Fibroblast of skin of abdomen (primary cell): ENCODE data around the gene KHK.
"Not testable (repeated sequence)": the region's sequence is repeated elsewhere in the genome, so short reads cannot be mapped to it uniquely, and the experiment has no call there.

Experiments
- DNase-seq: peaks from one replicate; pipeline ENCODE4 v3.0.0-alpha.2; 2013

Gene KHK

DNA sequence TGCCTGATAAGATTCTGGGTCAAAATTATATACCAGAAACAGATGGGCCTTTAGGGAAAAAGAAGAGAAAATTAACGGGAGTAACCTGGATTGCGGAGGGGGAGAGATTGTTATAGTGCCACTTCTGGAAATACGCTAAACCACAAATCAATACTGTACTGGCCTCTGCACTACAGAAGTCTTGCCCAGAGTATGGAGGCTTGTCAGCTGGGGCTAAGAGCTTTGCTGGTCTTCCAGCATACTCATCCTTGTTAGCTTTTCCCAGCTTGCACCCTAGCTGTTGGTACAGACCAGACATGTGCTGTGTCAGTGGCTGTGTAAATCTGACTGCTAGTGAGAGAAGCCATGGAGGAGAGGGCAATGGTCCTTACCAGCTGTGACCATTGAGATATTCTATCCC lies 26.2 kb upstream of the KHK start:
- no peak for DNase-seq

DNA sequence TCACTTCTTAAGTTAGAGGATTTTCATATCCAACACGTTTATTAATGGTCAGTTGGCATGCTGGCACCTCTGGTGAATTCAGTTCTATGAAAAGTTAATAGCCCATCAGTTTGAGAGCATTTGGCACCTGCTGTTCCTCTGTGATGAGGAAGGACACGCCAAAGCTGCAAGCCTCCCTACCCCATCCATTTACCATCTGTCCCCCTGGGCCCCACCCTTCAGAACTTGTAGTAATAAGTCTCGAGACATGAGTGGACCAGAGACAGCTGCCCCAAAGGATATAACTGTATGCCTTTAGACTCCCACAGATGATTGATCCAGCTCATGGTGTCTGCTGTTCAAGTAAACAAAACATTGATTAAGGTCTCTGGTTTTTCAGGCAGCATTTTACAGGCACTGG lies 21.4 kb upstream of the KHK start:
- no peak for DNase-seq

DNA sequence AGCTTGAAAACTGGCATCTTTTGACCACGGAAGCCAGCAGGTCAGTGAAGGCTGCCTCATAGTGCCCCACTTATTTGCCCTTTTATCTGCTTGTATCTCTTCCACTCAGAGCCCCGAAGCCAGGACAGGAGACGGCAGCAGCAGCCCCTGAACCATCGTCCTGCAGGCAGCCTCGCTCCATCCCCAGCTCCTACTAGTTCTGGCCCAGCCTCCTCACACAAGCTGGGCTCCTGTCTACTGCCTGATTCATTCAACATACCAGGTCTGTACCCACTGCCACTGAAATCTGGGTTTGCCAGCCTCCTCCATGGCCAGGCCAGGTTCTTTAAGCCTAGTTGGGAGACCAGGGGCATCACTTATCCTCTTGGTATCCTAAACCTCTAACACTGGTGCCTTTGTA lies 19.2 kb upstream of the KHK start:
- DNase-seq: no peak

DNA sequence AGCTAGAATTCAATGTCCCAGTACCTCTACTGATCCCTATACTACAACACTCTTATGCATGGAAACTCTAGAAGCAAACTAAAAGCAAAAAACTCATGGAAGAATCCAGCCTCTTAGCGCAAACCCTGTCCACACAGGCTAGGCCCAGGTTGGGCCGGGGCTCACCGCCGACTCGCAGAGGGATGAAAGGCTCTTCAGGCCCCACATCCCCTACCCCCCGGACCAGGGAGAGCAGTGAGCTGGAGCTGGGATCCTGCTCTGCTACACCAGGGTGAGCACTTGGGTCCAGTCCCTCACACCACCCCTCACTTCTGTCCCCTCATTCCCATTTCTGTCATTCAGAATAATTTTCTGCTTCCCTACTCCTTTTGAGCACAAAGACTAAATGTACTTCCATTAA lies 17.1 kb upstream of the KHK start:
- no peak for DNase-seq

DNA sequence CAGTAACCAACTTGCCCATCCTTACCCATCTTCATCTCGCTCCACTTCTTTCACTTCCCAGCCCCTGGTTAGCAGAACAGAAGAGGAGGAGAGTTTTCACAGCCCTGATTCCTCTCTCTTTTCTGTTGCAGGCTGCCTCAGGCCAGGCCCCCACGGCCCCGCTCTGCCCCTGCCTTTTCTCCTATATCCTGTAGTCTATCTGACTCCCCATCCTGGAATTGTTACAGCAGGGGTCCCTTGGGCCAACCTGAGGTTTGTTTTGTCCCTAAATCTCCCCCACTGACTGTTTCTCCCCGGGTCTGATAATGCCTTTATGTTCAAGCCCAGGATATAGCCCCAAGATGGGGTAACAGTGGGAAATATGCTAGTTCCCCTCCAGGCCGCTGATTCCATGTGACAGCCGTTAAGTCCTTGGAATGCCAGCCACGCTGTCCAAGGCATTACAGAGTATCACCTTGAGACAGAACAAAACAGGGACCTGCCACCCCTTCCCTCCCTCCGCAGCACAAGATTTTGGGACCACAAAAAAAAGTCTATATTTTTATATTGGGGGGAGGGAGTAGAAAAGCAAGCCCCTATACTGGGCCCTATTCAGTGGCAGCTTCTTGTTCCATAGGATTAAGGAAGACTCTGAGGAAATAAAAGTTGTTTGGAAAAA lies 16.5 kb upstream of the KHK start:
- DNase-seq: no peak

DNA sequence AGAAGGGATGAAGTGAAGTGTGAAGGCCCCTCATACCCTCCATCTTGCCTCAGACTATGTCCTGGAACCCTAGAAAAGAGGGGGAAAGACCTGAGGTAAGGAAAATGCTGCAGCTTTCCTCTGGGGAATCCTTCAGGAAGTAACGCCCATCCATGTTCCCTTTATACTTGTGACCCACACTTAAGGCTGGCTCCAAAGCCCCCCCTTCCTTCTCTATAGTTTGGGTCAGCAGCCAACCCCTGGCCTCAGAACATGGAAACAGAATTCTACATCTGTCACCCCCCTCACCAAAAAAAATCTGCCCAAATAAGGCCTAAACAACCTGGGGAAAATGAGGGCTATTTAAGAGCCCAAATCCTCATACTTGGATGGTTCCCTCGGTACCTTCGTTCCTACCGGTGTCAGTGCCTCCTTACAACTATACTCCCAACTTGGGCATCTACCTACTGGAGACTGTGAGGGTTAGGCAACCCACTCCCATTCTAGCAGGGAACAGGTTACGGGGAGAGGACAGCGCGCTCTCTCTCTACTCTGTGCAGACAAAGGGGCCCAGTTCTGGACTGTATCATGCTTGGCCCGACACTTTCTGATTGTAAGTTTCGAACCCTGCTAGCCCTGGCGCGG lies 15.8 kb upstream of the KHK start:
- DNase-seq: no peak

DNA sequence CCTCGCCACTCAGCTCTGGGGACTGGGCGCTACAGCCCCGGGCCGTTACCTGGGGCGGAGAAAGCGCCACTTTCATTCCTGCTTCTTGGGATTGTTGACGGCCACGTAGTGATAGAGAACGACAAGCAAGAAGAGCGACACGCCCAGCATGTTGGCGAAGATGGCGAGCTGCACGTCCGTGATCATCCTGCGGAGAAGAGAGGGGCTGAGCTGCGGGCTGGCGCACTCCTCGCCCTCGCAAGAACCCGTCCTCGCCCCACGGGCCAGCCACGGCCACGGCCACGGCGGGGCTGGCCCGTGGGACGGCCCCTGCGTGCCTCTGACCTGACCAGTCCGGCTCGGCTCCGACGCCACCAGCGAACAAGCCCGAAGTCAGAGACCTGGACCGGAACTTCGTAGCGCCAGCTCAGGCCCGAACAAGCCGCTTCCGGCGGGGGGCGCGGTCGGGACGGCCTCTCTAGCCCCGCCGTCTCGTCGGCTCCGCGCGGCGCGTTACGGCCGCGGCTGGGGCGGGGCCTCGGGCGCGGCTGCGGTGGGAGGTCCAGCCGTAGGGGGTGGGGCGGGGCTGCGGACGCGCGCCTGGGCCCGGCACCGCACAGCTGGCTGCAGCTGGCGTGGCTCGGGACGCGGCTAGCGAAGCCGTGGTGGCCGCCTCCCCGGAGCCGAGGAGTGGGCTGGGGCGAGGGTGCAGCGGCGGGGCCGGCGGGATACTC lies 15.1 kb upstream of the KHK start, which contains the start of gene OST4:
Gene OST4 (minus strand): TSS at position 378 of the 713 bp plus-strand sequence.
- DNase-seq: peak; percentile 95

DNA sequence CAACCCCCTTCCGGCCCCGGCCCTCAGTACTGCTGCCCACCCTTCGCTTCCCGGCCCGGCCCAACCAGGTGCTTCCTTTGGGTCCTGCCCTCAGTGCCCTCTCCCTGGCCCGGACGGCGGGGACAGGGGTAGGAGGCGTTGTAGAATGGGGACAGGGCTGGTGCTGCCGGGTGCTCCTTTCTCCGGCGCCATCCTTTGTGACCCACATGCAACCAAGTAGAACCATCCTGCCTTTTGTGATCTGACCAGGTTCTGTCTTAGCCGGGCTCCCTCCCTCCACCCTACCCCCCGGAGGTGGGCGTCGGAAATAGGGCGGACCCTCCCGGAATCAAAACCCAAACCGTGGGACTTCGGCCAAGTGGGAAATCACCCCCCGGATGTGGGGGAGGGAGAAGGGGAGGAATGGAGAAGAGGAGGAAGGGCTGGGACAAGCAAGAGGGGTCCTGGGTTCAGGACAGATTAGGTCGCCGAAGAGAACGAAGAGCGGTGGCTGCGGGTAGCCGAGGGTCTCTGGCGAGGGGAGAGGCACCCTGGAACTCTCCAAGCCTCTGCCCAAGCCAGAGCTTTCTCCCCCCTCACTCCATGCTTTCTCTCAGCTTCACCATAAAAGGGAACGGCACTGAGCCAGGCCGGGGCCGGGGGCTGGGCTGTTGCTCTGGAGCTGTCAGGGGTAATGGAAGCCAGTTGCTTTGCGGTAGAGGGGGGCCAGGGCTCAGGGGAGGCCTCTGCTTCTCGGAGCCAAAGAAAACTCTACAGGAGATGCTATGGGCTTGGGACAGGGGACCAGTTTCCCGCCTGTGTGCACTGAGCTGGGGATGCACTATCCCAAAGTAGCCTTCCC lies 14.4 kb upstream of the KHK start:
- DNase-seq: peak; percentile 95

DNA sequence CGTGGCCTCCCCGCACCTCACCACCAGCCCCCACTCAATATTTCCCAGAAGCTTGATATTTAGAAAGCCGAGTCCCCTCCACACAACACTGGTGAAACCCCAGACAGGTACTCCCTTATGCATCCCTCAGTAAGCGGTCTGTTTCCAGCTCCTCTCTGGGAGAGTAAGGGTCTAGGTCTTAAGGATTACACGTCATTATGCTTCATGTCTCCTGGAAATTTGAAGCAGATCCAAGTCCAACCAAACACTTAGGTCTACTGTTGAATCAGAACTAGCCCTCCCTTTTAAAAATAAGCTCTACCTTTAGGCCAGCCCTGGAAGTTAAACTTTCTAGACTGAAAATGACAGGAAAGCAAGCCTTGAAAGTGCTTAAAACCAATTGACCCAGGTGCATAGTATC lies 13.7 kb upstream of the KHK start:
- DNase-seq: peak; percentile 77

DNA sequence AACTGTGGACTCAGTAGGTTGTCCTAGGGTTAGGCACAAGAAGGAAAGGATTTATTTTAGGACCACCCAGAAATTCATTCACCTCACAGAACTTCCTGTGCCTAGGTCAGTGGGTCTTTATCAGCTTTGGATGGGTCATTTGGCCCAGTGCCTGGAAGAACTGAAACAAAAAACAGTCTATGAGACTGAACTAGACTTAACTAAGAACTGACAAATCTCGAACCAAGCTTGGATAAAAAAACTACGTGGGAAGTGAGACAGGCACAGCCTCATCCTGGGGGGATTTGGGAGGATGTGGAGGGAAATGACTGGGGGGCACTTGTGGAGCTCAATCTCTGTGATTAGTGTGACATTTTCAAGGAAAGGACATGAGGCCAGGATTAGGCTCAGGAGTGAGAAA lies 12.8 kb upstream of the KHK start:
- DNase-seq: no peak

DNA sequence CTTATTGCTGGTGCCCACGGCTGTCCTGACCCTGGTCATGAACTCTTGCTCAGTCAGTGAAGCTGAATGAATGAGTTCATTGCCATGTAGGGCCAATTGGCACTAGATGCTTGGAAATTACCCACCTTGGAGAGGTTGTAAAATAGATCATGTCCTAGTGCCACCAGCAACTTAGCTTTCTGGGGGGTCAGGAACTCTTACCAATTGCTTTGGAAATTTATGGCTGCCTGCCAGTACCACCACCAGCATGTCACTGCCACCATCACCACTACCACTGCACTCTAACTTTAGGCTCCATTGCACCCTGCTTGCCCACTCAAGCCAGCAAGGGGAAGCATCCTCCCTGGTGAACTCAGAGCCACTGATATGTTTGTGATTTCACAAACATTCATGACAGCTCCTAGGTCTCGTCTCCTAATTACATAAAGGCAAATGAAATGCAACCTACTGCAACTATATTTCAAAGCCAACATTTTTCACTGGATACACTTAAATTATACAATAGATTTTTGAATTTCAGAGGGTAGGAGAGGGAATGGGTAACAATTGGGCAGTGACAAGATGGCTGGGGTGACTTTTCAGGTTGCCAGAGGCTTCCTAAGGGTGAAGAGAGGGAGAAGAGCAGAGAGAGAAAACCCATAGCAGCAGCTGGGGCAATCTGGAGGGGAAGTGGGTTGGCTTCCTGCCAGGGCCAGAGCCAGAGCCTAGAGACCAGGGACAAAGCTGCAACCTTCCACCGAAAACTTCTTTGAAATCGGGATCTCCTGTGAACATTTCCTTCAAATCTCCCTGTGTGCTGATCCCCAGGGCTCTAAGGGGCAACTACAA lies 11.6 kb upstream of the KHK start:
- peak; percentile 44 for DNase-seq

DNA sequence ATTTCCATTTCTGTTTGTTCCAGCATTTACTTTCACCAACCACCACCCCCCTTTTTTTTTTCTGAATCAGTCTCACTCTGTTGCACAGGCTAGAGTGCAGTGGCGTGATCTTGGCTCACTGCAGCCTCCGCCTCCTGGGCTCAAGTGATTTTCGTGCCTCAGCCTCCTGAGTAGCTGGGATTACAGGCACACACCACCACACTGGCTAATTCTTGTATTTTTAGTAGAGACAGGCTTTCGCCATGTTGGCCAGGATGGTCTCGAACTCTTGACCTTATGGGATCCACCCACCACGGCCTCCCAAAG lies 11.1 kb upstream of the KHK start:
- DNase-seq: not testable (repeated sequence)

DNA sequence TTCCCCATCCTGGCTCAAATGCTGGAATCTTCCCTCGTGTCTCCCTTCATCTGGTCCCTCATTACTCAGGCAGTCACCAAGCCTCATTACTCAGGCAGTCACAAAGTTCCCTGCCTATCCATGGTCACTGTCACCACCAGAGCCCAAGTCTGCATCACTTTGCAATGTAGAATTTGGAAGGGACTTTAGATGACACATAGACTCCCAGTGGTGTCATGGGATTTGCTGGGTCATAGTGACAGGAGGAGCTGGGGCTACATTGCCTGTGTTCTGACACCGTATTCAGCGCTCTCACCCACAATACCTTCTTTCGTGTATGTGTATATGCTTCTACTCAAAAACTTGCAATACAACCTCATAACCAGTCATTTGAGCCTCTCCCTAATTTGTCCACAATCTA lies 10.2 kb upstream of the KHK start:
- DNase-seq: no peak

DNA sequence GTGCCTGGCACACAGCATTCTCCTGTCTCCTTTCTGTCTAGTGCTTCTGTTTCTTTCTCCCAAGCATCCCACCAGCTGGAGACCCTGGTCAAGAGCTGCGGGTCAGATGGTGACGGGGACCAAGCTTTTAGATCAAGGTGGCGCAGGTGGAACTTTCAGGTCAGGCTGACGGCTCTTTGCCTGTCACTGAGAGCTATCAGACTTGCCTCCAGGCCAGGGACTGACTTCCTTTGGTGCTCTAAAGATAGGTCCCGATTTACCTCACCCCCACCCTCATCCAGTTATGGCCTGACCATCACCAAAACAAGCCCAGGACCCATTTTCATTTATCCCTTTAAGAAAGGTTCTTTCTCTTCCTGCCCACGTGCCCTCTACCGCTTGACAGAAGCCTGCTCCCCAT lies 9.3 kb upstream of the KHK start:
- DNase-seq: no peak

DNA sequence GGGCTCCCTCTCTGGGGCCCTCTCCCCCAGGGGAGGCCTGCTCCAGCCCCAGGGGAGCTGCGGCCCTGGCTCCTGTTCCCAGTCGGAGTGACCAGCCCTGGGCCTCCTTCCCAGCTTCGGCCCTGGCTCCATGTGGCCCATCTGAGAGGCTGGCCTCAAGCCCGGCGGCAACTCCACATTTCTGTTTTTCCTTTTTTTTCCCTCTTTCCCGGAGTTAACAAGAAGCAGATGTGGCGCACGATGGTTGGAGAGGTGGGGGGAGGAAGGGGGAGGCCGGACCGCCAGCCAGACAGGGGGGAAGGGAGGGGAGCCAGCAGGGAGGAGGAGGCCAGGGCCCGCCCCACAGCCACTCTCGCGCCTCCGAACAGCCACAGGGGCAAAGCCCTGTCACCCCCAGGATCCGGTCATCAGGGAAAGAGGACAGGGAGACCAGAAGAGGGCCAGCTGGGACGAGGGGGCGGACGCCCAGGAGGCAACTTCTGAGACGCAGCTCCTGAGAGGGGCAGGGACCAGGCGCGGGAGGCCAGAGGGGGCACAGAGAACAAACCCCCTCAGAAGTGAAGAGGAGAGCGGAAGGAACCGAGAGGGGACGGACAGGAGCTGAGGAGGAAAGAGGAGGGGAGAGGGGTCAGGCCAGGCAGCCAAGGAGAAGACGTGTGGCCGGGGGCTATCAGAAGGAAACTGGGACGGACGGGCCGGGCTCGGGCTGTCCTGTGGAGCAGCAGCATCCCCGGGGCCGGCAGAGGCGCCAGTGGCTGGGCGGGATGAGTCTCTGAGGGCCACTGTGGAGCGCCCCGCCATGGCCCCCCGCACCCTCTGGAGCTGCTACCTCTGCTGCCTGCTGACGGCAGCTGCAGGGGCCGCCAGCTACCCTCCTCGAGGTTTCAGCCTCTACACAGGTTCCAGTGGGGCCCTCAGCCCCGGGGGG lies 8.0 kb upstream of the KHK start, which contains the start of gene EMILIN1:
Gene EMILIN1 (plus strand): TSS at position 349 of the 928 bp plus-strand sequence. CDS start 451 bp downstream, at position 800.
- DNase-seq: peak; percentile 97

DNA sequence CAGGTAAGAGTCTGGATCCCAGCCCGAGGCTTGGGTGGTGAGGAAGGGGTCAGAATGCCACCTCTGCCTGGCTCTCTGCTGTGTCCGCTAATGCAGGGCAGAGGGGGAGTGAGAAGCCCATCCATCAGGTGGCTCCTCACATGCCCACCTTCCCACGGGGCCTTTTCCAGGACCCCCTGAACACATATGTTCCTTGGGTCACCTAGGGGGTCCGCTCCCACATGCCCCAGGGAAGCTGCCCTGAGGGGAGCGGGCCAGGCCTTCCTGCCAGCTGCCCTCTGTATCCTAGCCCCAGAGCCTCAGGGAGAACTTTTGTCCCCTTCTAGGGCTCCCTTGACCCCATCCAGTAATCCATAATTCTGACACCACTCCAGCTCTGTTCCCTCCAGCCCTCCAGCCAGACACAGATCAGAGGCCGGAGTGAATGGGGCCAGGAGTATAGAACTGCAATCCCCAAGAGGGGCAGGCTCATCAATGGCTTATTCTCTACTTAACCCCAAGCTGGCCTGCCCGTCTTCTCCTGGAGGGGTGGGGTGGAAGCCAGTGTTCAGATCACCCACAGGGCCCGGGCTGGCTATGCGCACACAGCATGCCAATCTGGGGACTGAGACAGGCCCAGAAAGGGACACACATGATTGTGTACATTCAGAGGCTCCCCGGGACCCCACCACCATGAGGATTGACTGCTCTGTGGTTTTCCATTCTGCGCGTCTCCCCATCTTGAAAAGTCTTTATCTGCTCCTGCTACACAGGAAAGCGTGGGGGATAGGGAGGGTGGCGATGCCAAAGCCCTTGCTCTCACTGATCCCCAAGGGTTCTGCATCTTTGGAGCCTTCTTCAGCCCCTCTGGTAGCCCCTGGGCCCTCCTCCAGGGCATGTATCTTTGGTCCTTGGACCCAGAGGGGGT lies 7.1 kb upstream of the KHK start:
- DNase-seq: no peak

DNA sequence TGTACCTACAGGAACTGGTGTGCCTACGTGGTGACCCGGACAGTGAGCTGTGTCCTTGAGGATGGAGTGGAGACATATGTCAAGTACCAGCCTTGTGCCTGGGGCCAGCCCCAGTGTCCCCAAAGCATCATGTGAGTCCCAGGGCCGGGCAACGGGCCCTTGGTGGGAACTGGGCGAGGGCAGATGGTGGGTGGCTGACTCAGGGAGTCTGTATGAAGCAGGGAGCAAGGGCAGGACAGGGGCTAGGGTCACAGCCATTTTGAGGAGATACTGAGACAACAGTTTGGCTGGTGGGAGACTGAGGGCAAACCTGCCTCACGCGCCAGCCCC lies 6.5 kb upstream of the KHK start:
- no peak for DNase-seq

DNA sequence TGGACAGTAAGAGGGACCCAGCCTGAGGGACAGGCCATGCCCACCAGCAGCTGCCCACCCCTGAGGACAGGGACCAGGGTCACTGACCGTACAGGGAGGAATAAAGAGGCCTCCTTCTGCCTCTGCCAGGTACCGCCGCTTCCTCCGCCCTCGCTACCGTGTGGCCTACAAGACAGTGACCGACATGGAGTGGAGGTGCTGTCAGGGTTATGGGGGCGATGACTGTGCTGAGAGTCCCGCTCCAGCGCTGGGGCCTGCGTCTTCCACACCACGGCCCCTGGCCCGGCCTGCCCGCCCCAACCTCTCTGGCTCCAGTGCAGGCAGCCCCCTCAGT lies 6.0 kb upstream of the KHK start:
- DNase-seq: no peak

DNA sequence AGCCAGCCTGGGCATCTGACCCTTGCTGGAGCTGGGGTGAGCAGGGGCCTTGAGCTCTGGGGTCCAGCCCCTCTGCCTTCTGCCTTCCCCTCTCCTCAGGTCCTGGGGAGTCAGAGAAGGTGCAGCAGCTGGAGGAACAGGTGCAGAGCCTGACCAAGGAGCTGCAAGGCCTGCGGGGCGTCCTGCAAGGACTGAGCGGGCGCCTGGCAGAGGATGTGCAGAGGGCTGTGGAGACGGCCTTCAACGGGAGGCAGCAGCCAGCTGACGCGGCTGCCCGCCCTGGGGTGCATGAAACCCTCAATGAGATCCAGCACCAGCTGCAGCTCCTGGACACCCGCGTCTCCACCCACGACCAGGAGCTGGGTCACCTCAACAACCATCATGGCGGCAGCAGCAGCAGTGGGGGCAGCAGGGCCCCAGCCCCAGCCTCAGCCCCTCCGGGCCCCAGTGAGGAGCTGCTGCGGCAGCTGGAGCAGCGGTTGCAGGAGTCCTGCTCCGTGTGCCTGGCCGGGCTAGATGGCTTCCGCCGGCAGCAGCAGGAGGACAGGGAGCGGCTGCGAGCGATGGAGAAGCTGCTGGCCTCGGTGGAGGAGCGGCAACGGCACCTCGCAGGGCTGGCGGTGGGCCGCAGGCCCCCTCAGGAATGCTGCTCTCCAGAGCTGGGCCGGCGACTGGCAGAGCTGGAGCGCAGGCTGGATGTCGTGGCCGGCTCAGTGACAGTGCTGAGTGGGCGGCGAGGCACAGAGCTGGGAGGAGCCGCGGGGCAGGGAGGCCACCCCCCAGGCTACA lies 4.4 kb upstream of the KHK start:
- DNase-seq: no peak
